AG04450 (cell line): ENCODE results near the gene CSH1. TPM values are rescaled to one million over a fixed set of nuclear protein-coding genes. Genes with fewer than 3 reads are reported as not detected.

Experiments used
- CTCF ChIA-PET: fragments of 300-600, 350-600 bp; formaldehyde crosslinking; extraction: SDS; loops from one replicate; lab custom pipeline; 2022; ENCODE audit warnings: antibody characterized with exemption, inconsistent platforms; lab: Charles Lee
- POLR2A ChIA-PET: fragments of 350-600 bp; formaldehyde crosslinking; extraction: SDS; loops from one replicate; lab custom pipeline; 2021; ENCODE audit warnings: antibody characterized with exemption, inconsistent platforms; lab: Yijun Ruan, JAX
- DNase-seq: peaks from one replicate; pipeline ENCODE4 v3.0.0-alpha.2; 2011; ENCODE audit warnings: low read depth, low spot score
- H3K27ac ChIP-seq: one replicate; pipeline ENCODE4 v1.5.1; 2012; ENCODE audit warnings: low read depth, low read length, control low read depth
- H3K27me3 ChIP-seq: one replicate; pipeline ENCODE4 v1.6.0; 2012; ENCODE audit warnings: low read length; ENCODE audit not compliant: control insufficient read depth, insufficient read depth
- H3K4me3 ChIP-seq: 2 replicates; pipeline ENCODE4 v1.5.1; 2011; ENCODE audit warnings: mild to moderate bottlenecking, low read depth, low read length, control low read depth
- H3K9me3 ChIP-seq: 2 replicates; pipeline ENCODE4 v1.5.1; 2012; ENCODE audit warnings: low read length; ENCODE audit not compliant: control insufficient read depth, insufficient read depth
- CTCF ChIP-seq: IDR thresholded peaks from 2 replicates; pipeline ENCODE4 v1.5.1; 2011; ENCODE audit warnings: low read depth, low read length, control low read depth, inconsistent platforms
- polyA plus RNA-seq: library from polyadenylated mRNA; depleted of rRNA; stranded (reverse); fragments of >200 nt; gene quantifications from 2 replicates; pipeline ENCODE4 v1.2.3, GENCODE V29; 2011

Gene CSH1
- polyA plus RNA-seq, 1 experiment: not detected

GRCh38 chr17:63937920-63938319 is 41.5 kb upstream of the CSH1 start:
- Histone ChIP-seq H3K27ac (no peak overlapping the region), H3K9me3 (peaks cover 3% of the 10 kb centered on the region; the same call in 1 of the 2 replicates), H3K4me3 (no peak overlapping the region), H3K27me3 (peaks cover 24% of the 10 kb centered on the region)
- ChIA-PET POLR2A (no interaction called here), CTCF (interaction anchor here (1.1 kb wide), 1 partner anchor 53 kb away, joined by 3 read pairs; no protein-coding TSS in a partner anchor)
- TF ChIP-seq CTCF: no peak
- no peak for DNase-seq

- ChIA-PET CTCF (interaction anchor here (1.1 to 5.2 kb wide), 2 partner anchors 9 to 53 kb away, joined by 3 to 32 read pairs; no protein-coding TSS in a partner anchor), POLR2A (interaction anchor here (0.7 kb wide), 1 partner anchor 31 kb away, joined by 3 read pairs; no protein-coding TSS in a partner anchor)
- no peak overlapping the region for H3K27ac ChIP-seq
- DNase-seq: no peak
- no peak overlapping the region for H3K4me3 ChIP-seq
- peaks cover 3% of the 10 kb centered on the region; the same call in 1 of the 2 replicates for H3K9me3 ChIP-seq
- no peak for TF ChIP-seq CTCF
- H3K27me3 ChIP-seq: peaks cover 22% of the 10 kb centered on the region
Observed at GRCh38 chr17:63937319-63937718, 40.9 kb upstream of the CSH1 start.

DNA sequence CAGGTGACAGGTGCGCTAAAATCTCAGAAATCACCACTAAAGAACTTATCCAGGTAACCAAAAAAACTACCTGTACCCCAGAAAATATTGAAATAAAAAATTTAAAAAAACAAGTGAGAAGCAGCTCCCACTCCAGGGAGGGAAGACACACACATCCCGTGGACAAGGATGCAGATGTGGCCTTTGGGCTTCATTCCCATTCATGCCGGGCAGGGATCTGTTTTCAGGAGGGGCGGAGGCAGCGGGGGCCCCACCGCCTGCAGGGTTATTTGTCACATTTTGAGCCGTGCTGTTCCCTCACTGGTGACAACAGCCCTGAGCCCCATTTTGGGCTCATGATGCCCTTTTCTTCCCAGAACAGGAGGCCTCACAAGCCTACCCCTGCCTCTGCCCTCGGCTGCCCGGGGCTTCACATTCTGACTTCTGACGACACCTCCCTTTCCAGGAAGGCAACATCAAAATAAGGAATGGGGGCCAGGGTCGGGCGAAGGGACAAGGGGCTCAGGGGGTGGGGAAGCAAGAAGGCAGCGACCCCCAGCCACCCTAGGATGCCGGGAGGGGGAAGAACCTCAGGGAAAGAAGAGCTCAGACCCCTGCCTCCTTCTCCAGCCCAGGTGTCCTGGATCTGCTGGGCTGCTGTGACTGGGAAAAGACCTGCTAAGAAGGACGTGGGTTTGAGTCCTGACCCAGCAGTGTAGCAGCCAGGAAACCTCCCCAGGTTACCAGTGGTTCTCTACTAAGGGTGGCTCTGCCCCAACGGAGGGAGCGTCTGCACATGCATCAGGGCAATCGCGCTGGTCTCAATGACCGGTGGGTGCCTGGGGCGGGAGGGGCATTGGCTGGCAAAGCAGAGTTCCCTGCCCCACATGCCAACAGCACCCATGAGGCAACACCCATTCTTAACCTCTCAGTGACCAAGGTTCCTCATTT is 38.1 kb upstream of the CSH1 start:
- TF ChIP-seq CTCF: no peak
- ChIA-PET POLR2A (no interaction called here), CTCF (interaction anchor here (1.2 to 5.2 kb wide), 2 partner anchors 12 to 94 kb away, joined by 3 to 32 read pairs; no protein-coding TSS in a partner anchor)
- Histone ChIP-seq H3K9me3 (no peaks in the 10 kb centered on the region; the same call in 1 of the 2 replicates), H3K4me3 (no peak overlapping the region), H3K27ac (no peak overlapping the region), H3K27me3 (peaks cover 22% of the 10 kb centered on the region)
- DNase-seq: no peak

DNA sequence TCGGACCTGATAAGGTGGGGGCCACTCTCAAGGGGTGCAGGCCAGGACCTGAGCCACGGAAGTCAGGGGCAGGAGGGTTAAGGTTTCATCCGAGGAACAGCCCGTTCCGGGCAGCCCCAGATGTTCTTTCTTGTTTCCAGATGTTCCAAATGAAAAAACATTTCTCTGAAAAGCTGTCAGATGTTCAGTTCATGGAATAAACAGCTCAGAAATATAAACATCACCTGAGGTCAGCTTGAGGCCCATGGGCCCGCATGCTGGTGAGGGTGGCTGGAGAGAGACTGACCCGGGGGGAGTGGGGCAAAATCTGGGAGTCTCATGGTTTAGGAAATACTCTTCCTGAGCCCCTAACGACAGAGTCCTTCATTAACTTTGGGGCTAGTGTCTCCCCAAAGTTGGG is 37.2 kb upstream of the CSH1 start:
- H3K9me3 ChIP-seq: no peaks in the 10 kb centered on the region; the same call in 1 of the 2 replicates
- no peak for DNase-seq
- H3K4me3 ChIP-seq: no peak overlapping the region
- POLR2A ChIA-PET: no interaction called here
- H3K27ac ChIP-seq: no peak overlapping the region
- H3K27me3 ChIP-seq: peaks cover 22% of the 10 kb centered on the region
- CTCF ChIA-PET: interaction anchor here (1.2 to 5.2 kb wide), 3 partner anchors 13 to 95 kb away, joined by 3 to 32 read pairs (median 14); partner anchors contain the start of gene GH1
- no peak for TF ChIP-seq CTCF
